GM19099 (cell line): ENCODE results near the gene RHEBL1.

Source experiments
- POLR2A ChIP-seq: IDR thresholded peaks from 3 replicates; pipeline ENCODE4 v1.6.1; 2011; ENCODE audit warnings: low read depth; ENCODE audit not compliant: insufficient read length; ENCODE audit errors: extremely low read depth

Gene RHEBL1

DNA sequence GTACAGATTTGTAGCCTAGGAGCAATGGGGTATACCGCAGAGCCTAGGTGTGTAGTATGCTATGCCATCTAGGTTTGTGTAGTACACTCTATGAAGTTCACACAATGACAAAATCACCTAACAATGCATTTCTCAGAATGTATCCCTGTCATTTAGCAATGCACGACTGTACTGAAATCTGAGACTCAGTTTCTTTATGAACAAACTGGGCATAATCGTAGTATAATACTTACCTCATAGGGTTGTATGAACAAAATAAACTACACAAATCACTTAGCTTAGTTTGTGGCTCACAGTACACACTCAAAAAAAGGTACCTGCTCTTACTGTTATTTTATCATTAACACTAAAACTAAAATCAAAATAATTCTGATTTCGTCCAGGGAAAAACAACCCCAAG lies 44.3 kb downstream of the RHEBL1 start:
- TF ChIP-seq POLR2A: no peak

- no peak for TF ChIP-seq POLR2A
Measured at GRCh38 chr12:49024543-49024942, 45.2 kb downstream of the RHEBL1 start.

GRCh38 chr12:49023812-49024211 lies 46.0 kb downstream of the RHEBL1 start:
- TF ChIP-seq POLR2A: no peak

DNA sequence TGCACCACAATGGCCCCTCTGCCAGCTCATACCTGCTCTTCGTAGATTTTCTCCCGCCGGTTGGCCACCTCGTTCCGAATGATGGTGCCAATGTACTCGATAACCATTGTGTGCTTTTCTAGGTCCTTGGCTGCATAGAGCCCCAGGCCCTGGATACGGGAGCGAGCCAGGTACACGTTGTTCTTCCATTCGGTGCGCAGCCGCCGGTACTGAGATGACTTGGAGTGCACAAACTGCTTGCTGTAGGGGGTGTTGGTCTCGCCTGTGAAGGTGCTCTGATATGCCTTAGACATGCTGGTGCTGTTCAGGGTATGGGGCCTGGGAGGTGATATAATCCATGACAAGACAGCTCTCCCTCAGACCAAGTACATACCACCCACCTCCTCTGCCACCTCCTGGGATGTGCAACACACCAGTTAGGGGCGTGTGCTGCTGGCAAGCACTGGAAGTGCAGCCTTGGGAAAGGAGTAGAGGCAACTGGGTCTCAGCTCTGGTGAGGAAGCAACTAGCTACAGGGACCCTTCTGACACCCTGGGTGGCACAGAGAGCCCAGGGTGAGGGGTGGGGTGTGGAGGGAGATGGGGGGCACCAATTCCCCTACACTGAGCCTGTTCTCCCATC lies 47.1 kb downstream of the RHEBL1 start:
- TF ChIP-seq POLR2A: no peak

GRCh38 chr12:49021292-49021915 lies 48.4 kb downstream of the RHEBL1 start:
- TF ChIP-seq POLR2A: no peak

- TF ChIP-seq POLR2A: no peak
Measured at GRCh38 chr12:49020441-49020840, 49.3 kb downstream of the RHEBL1 start.

DNA sequence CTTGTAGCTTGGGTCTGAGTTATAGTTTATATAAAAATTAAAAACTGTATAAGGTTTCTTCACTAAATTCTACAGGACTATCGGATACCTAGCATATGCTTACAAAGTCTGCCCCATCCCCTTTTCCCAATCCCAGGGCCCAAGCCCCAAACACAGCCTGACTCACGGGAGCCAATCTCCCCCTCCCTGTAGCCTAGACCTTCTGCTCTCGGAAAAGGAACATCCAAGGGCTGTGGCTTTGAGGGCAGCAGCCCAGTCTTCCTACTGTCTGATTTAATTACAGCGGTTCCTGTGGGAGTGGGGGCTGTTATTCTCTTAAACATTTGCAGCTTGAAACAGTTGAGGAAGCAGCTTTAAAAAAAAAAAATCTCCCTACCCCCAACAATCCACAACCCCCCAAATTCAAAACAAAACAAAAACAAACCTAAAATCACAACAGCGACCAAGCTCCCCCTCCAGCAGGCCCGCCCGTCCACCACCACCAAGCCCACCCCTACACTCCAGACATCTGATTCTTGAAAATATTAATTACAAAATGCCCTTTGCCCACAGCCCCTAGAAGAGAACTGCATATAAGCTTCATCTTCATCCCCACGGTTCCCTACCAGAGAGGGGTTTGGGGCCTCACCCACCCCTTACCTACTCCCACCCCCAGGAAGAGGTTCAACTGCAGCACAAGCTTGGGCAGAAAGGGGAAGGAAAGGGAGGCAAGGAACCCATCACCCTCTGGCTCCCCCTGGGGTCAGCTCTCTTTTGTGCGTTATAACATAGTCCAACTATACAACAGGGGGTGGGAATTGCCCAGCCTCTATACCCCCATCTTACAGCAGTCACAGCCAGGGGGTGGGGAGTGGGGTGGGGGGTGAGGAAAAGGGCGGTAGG lies 50.1 kb downstream of the RHEBL1 start:
- TF ChIP-seq POLR2A: no peak

- no peak for TF ChIP-seq POLR2A
Measured at GRCh38 chr12:49019120-49019430, 50.7 kb downstream of the RHEBL1 start.

- TF ChIP-seq POLR2A: peak; percentile 92
Measured at GRCh38 chr12:49018261-49019119, 51.3 kb downstream of the RHEBL1 start, which contains the start of gene PRKAG1. Gene PRKAG1 (minus strand): TSS chr12:49018776. CDS start chr12:49018740, 36 bp downstream.

GRCh38 chr12:49017891-49018260 lies 51.9 kb downstream of the RHEBL1 start:
- no peak for TF ChIP-seq POLR2A

- no peak for TF ChIP-seq POLR2A
Measured at GRCh38 chr12:49015196-49015595, 54.6 kb downstream of the RHEBL1 start.
